HG02973 (cell line): ENCODE measurements around the gene ARL8B.
"Not testable (repeated sequence)": the region's sequence is repeated elsewhere in the genome, so short reads cannot be mapped to it uniquely, and the experiment has no call there.

Source experiments
- ATAC-seq: cut with Tn5 transposase; IDR thresholded peaks from one replicate; pipeline ENCODE4 v1.9.1; 2021; ENCODE audit warnings: moderate library complexity; ENCODE audit not compliant: unreplicated experiment

Gene ARL8B

DNA sequence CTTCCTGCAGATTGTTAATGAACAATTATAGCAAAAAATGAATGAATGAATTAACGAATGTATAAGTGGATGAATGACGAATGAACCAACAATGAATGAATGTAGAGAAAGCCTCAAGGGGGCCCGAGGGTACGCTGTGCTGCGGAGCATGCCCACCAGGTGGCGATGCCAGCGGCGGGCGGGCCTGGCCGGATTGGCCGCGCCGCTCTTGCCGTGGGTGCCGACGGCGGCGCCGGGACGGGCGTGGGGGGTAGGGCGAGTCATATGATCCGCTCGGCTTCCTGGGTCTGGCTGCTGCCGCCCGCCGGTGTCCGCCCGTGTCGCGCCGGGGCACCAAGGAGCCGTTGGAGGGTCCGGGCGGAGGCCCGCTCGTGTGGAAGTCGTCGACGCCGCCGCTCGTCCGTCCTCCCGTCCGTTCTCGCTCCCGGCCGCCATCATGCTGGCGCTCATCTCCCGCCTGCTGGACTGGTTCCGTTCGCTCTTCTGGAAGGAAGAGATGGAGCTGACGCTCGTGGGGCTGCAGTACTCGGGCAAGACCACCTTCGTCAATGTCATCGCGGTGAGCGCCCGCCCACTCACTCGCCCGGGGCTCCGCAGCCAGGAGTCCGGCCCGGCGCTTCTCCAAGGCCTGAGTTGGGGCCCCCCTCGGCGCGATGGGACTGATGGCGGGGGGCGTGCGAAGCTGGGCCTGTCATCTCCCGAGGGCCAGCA is at the start of gene ARL8B:
Gene ARL8B, plus strand, starts transcription at position 263 of the 711 bp plus-strand sequence. Its CDS starts 174 bp downstream, at position 437.
- peak; percentile 96 for ATAC-seq

DNA sequence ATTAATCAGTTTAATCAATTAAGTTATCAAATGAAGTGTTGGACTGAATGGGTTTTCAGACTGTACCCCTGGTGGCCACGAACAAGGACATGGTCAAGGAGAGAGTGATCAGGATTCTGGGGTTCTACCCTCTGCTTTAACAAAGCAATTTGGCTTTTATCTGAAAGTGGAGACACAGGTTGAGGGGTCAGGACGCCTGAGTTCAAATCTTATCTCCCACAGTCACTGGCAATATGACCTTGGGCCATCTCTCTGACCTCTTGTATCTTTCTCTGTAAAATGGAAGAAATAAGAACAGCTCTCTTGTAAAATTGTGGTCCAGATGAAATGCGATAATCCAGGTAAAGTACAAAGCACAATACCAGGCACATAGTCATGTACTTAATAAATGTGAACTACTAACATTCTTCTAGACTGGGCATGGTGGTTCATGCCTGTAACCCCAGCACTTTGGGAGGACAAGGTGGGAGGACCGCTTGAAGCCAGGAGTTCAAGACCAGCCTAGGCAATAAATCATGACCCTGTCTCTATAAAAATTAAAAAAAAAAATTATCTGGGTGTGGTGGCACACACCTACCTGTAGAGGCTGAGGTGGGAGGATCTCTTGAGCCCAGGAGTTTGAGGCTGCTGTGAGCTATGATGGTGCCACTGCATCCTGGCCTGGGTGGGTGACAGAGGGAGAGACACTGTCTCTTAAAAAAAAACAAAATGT is 48.6 kb upstream of the ARL8B start:
- ATAC-seq = no peak

DNA sequence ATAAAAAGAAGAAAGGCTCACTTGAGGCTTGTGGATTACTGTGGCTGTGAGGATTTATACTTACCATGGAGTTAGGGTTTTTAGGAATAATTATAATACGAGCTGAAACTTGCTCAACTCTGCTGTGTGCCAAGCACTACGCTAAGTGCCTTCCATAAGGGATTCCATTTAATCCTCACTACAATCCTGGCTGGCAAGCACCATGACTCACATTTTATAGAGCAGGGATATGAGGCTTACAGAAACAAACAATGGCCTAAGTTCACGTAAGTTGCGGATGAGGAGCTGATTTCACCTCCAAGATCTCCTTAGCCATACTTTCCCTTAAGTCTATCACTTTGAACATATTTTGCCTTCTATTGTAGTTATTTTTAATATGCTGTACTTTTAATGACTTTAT is 43.9 kb upstream of the ARL8B start:
- no peak for ATAC-seq

DNA sequence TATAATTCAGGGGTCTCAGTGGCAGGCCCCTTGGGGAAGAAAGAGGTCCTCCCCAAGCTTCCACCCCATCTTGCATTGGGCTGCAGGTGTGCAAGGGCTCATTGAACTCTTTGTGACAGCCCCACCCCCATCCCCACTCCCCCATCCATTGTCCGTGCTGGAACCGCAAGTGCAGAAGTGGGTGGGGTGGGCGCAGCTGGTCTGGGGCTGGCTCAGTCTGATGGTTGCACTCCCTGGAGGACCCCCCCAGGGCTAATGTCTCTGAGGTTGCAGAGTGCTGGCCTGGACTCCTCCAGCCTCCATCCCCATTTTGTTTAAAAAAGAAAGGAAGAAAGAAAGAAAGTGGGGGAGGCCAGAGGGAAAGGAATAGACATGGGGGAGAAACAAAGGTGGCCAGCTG is 42.3 kb upstream of the ARL8B start:
- no peak for ATAC-seq

DNA sequence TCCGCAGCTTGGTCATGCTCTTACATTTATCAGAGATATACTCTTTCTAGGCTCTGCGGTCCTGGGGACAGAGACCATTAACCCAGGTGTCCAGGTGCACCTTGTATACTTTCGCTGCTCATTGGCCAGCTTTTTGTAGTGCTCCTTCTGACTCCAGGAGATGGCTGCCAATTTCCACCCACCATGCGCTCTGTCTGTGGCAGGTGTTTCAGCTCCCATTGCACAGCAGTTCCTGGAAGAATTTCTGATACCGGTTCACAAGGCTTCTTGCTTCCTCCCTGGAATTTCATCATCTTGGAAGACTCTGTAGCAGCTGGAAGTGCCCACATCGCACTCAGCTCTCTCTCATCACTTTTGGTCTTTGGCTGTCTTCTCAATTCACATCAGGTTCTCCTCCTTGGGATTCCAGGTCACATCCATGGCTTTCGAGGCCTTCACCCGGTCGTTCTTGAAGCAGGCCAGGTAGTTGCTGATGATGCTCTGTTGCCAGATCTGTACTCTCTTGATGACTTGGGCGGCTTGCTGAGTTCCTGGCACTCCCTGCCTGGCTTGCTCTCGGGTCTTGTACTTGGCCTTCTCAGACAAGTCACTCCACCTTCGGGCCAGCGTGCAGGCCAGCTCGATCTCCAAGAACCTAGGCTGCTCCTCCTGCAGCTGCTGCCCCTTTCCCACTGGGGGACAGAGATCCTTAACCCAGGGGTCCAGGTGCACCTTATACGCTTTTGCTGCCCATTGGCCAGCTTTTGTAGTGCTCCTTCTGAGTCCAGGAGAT is 41.1 kb upstream of the ARL8B start:
- no peak for ATAC-seq

- ATAC-seq = not testable (repeated sequence)
These were observed 39.9 kb upstream of the ARL8B start for GRCh38 chr3:5081973-5082788.

DNA sequence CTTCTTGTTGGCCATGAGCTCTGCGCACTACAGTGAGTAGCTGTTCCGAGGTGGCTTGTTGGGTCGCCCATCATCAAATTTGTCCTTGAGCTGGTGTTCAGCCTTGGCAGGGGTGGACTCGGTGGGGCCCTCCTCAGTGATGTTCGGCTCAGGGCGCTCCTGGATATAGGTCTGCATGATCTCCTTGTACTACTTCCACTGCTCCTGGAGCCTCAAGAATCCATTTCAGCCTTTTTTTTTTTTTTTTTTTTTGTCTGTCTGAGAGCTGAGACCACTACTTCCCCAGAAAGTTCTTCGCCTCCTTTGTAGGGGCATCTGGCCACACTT is 39.3 kb upstream of the ARL8B start:
- no peak for ATAC-seq

DNA sequence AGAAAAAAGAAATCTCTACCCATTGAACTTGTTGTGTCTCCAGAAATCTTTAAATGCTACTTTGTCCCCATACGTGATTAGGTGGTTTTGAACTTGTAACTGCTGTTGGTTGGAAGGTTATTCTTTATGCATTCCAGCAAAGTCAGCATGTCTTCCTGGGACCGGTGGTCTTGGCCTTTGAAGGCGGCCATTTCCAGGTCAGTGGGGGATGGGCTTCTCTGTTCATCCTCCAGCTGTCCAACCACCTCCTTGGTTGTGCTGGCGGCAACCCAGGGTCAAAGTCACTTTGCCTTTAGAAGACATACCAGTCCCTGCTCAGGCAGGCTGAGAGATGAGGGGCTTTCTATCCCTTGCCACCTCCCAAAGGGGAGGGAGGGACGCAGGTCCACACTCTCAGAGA is 37.9 kb upstream of the ARL8B start:
- ATAC-seq = no peak

DNA sequence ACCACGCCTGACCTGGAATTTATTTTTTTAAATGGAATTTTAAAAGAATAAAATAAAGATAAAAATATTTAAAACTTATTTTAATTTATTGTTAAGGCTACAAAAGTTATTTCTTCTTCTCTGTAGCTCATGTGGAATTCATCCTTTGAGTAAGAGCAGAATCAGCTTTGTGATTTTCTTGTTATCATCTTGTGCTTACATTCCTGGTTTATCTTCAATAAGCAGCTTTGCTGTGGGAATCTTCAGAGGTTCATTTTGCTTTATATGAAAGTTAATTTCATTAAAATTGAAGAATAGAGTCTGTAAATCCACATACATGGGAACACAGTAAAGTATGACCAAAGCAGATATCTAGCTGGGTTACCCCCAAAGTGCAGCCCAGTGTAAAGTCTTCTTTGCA is 35.4 kb upstream of the ARL8B start:
- ATAC-seq = no peak

GRCh38 chr3:5087209-5087608 is 34.9 kb upstream of the ARL8B start:
- no peak for ATAC-seq

DNA sequence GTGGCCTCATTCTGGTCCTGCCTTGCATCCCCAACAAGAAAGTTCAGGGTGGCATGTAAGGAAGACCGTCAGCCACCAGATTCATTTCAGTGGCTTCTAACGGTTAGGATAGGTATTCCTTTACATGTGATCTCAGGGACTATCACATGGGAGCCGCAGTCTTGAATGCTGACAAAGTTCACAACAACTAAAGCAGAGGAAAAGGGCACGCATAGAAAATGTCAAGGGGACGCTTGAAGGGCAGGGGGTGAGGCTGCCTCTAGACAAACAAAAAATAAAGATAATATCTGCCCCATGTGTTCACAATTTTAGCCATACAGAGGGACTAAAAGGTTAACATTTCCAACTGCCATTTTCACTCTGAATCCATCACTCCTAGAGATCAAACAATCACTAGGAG is 31.9 kb upstream of the ARL8B start:
- no peak for ATAC-seq

DNA sequence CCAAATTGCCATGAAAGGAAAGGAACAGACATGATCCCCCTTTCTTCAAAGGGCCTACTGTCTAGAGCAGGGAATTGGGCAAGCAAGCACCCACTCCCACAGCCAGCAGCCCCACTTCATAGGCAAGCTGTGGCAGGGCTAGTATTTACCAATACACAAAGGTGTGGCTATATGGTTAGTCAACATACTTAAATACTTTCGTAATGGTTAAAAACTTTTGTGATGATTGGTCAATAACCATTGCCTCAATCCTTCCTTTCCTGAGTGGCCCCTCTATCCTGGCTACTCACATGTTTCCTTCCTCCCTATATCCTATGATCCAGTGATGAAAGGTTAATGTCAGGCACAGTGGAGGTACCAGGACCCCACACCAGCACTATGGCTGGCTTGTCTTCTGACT is 30.1 kb upstream of the ARL8B start:
- no peak for ATAC-seq

- no peak for ATAC-seq
These were observed 28.4 kb upstream of the ARL8B start for GRCh38 chr3:5093731-5094130.

- ATAC-seq = no peak
These were observed 26.2 kb upstream of the ARL8B start for GRCh38 chr3:5095886-5096285.

DNA sequence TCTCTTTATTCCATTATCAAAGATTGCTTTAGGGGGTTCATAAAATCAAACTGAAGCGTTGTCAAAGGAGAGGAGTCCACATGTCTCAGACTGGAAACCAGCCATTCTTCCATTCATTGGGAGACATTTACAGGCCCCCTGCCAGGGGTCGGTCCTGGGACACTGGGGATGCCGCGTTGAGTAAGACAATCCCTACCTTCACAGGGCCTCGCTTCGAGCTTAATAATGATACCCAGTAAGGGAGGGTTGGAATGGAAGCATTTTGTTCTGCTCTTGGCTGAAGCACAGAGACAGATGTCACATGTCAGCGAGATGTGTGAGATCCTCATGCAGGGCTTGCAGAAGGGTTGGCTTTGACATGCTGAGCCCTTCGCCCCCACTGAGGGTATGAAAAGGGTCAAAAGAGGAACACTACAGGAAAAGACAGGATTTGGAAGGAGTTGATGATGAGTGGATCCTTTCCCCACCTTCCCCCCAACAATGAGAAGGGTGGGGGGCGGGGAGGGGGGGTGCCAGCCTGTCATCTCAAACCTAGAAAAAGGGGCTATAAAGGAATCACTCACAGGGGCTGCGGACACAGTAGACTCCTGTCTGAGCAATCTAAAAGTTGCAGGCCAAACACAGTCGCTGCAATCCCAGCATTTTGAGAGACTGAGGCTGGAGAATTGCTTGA is 25.6 kb upstream of the ARL8B start:
- ATAC-seq = no peak

DNA sequence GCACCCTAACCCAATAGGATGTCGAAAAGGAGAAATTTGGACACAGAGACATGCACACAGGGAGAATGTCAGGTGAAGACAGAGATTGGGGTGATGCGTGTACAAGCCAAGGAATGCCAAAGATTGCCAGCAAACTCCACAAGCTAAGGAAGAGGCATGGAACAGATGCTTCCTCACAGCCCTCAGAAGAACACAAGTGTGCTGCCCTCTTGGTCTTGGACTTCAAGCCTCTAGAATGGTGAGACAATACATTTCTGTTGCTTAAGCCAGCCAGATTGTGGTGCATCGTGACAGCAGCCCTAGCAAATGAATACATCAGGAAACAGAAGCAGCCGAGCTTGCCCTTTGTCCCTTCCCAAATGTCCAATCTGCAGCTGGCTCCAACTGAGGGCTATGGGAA is 23.7 kb upstream of the ARL8B start:
- ATAC-seq = no peak

- no peak for ATAC-seq
These were observed 19.6 kb upstream of the ARL8B start for GRCh38 chr3:5102532-5102931.

- no peak for ATAC-seq
These were observed 18.3 kb upstream of the ARL8B start for GRCh38 chr3:5103743-5104142.

- ATAC-seq = no peak
These were observed 17.0 kb upstream of the ARL8B start for GRCh38 chr3:5105050-5105449.

DNA sequence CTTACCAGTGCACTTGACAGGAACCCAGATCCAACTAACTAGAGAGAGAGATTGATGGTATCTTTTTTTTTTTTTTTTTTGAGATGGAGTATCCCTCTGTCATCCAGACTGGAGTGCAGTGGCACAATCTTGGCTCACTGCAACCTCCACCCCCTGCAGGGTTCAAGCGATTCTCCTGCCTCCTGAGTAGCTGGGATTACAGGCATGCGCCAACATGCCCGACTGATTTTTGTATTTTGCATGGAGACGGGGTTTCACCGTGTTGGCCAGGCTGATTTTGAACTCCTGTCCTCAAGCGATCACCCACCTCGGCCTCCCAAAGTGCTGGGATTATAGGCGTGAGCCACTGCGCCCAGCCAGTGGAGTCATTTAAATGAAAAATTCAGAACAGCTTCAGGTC is 15.7 kb upstream of the ARL8B start:
- ATAC-seq = not testable (repeated sequence)

- not testable (repeated sequence) for ATAC-seq
These were observed 15.2 kb upstream of the ARL8B start for GRCh38 chr3:5106933-5107334.
